Common myeloid progenitor, CD34-positive (primary cell): ENCODE measurements around the gene PHYHIPL.

Experiments
- CTCF ChIA-PET: fragments of 350-600 bp; sonication (Branson Sonifier 250); formaldehyde crosslinking; loops from one replicate; lab custom pipeline; 2021; ENCODE audit warnings: antibody characterized with exemption; lab: Charles Lee
- POLR2A ChIA-PET: fragments of 350-600 bp; sonication (Branson Sonifier 250); formaldehyde crosslinking; loops from one replicate; lab custom pipeline; 2021; ENCODE audit warnings: antibody characterized with exemption; lab: Charles Lee
- DNase-seq, 3 donors: peaks; one replicate each; pipeline versions ENCODE4 v3.0.0 to v3.0.0-alpha.2; 2013
- H3K27ac ChIP-seq, 2 experiments: 1 replicate in 1 of 2; 2 replicates in 1 of 2; pipeline ENCODE4 v1.7.0; 2013; ENCODE audit warnings: inconsistent platforms in 2 of 2, low read length in 2 of 2, mild to moderate bottlenecking in 2 of 2, low read depth in 1 of 2, moderate library complexity in 1 of 2; ENCODE audit not compliant: severe bottlenecking in 2 of 2, insufficient read depth in 1 of 2, poor library complexity in 1 of 2
- H3K27me3 ChIP-seq, 5 experiments: replicated peaks in 2 of 5; 1 replicate in 3 of 5; 2 replicates in 2 of 5; pipeline versions ENCODE4 v1.6.1 to v1.7.0; 2013; ENCODE audit warnings: low read length in 4 of 5, mild to moderate bottlenecking in 2 of 5, moderate library complexity in 2 of 5, inconsistent platforms in 1 of 5; ENCODE audit not compliant: insufficient read depth in 5 of 5, control insufficient read depth in 4 of 5
- H3K36me3 ChIP-seq, 4 experiments: 1 replicate in 2 of 4; 2 replicates in 2 of 4; pipeline versions ENCODE4 v1.6.1 to v1.7.0; 2013; ENCODE audit warnings: low read length in 3 of 4, control low read depth in 1 of 4, mild to moderate bottlenecking in 1 of 4; ENCODE audit not compliant: control insufficient read depth in 4 of 4, insufficient read depth in 4 of 4
- H3K4me1 ChIP-seq, 4 experiments: 1 replicate in 3 of 4; 2 replicates in 1 of 4; pipeline versions ENCODE4 v1.6.1 to v1.7.1; 2013; ENCODE audit warnings: low read length in 3 of 4, mild to moderate bottlenecking in 3 of 4, control low read depth in 1 of 4, inconsistent platforms in 1 of 4, moderate library complexity in 1 of 4; ENCODE audit not compliant: control insufficient read depth in 4 of 4, insufficient read depth in 4 of 4; ENCODE audit errors: control extremely low read depth in 1 of 4
- H3K4me3 ChIP-seq, 7 experiments: 1 replicate in 4 of 7; 2 replicates in 3 of 7; pipeline versions ENCODE4 v1.5.1 to v1.7.0; 2013; ENCODE audit warnings: mild to moderate bottlenecking in 7 of 7, low read length in 6 of 7, moderate library complexity in 6 of 7, inconsistent platforms in 2 of 7, low read depth in 2 of 7, control low read depth in 1 of 7; ENCODE audit not compliant: insufficient read depth in 4 of 7, control insufficient read depth in 1 of 7; ENCODE audit errors: extremely low read depth in 1 of 7
- H3K9me3 ChIP-seq, 5 experiments: 1 replicate in 4 of 5; 2 replicates in 1 of 5; pipeline versions ENCODE4 v1.6.1 to v1.7.1; 2013; ENCODE audit warnings: low read length in 4 of 5, mild to moderate bottlenecking in 2 of 5, inconsistent platforms in 1 of 5, low read depth in 1 of 5, moderate library complexity in 1 of 5; ENCODE audit not compliant: control insufficient read depth in 4 of 5, insufficient read depth in 2 of 5; ENCODE audit errors: control extremely low read depth in 1 of 5
- WGBS: methylation state at CpG from one replicate; pipeline ENCODE4 v1.1.5; 2013; ENCODE audit not compliant: insufficient coverage; 5-methylcytosine and 5-hydroxymethylcytosine counted together

PHYHIPL gene

GRCh38 chr10:59135275-59135674, 41.2 kb upstream of the PHYHIPL start:
- Histone ChIP-seq H3K36me3 (no peaks in the 10 kb centered on the region), H3K27ac (no peak overlapping the region), H3K9me3 (no peaks in the 10 kb centered on the region), H3K27me3 (no peaks in the 10 kb centered on the region), H3K4me3 (no peak overlapping the region), H3K4me1 (no peaks in the 10 kb centered on the region)
- WGBS, result 73% methylated on average over 3 of the region's 3 CpGs
- POLR2A ChIA-PET, result no interaction called here
- CTCF ChIA-PET, result no interaction called here
- DNase-seq, result no peak

GRCh38 chr10:59138052-59138451, 38.4 kb upstream of the PHYHIPL start:
- Histone ChIP-seq H3K9me3 (no peaks in the 10 kb centered on the region), H3K4me3 (no peak overlapping the region), H3K4me1 (no peaks in the 10 kb centered on the region), H3K27ac (no peak overlapping the region), H3K36me3 (no peaks in the 10 kb centered on the region), H3K27me3 (no peaks in the 10 kb centered on the region)
- ChIA-PET POLR2A (no interaction called here), CTCF (no interaction called here)
- 94% methylated on average over 13 of the region's 23 CpGs for WGBS
- DNase-seq, result no peak

GRCh38 chr10:59143544-59143943, 32.9 kb upstream of the PHYHIPL start:
- Histone ChIP-seq H3K4me1 (no peaks in the 10 kb centered on the region), H3K9me3 (no peaks in the 10 kb centered on the region), H3K27me3 (no peaks in the 10 kb centered on the region), H3K27ac (no peak overlapping the region), H3K4me3 (no peak overlapping the region), H3K36me3 (no peaks in the 10 kb centered on the region)
- CTCF ChIA-PET, result no interaction called here
- POLR2A ChIA-PET, result no interaction called here
- no CpG with 5 or more reads among the region's 1 CpG for WGBS
- DNase-seq, result no peak

- no CpG with 5 or more reads among the region's 2 CpGs for WGBS
- H3K27me3 ChIP-seq, result peaks cover 0 to 2% (median 0%) of the 10 kb centered on the region in 5 experiments
- ChIA-PET CTCF (no interaction called here), POLR2A (no interaction called here)
- H3K4me3 ChIP-seq, result no peak overlapping the region
- no peak for DNase-seq
- no peaks in the 10 kb centered on the region for H3K36me3 ChIP-seq
- no peaks in the 10 kb centered on the region for H3K9me3 ChIP-seq
- H3K4me1 ChIP-seq, result no peaks in the 10 kb centered on the region
- no peak overlapping the region for H3K27ac ChIP-seq
These were observed 27.7 kb upstream of the PHYHIPL start for GRCh38 chr10:59148701-59149100.

GRCh38 chr10:59155556-59155955, 20.9 kb upstream of the PHYHIPL start:
- Histone ChIP-seq H3K4me3 (no peak overlapping the region), H3K4me1 (no peaks in the 10 kb centered on the region), H3K27ac (no peak overlapping the region), H3K36me3 (no peaks in the 10 kb centered on the region), H3K27me3 (peaks cover 0 to 2% (median 0%) of the 10 kb centered on the region in 5 experiments), H3K9me3 (no peaks in the 10 kb centered on the region)
- WGBS, result no CpG with 5 or more reads among the region's 2 CpGs
- ChIA-PET POLR2A (no interaction called here), CTCF (no interaction called here)
- no peak for DNase-seq

GRCh38 chr10:59167512-59167911, 8.9 kb upstream of the PHYHIPL start:
- H3K4me3 ChIP-seq, result no peak overlapping the region
- WGBS, result no CpG with 5 or more reads among the region's 2 CpGs
- no peaks in the 10 kb centered on the region for H3K4me1 ChIP-seq
- peaks cover 0 to 4% (median 0%) of the 10 kb centered on the region in 5 experiments for H3K27me3 ChIP-seq
- no peaks in the 10 kb centered on the region for H3K9me3 ChIP-seq
- no peak for DNase-seq
- CTCF ChIA-PET, result no interaction called here
- H3K27ac ChIP-seq, result no peak overlapping the region
- H3K36me3 ChIP-seq, result no peaks in the 10 kb centered on the region
- POLR2A ChIA-PET, result no interaction called here

GRCh38 chr10:59172567-59172966, 3.9 kb upstream of the PHYHIPL start:
- Histone ChIP-seq H3K4me3 (no peak overlapping the region), H3K9me3 (peaks cover 0 to 1% (median 0%) of the 10 kb centered on the region in 5 experiments), H3K36me3 (no peaks in the 10 kb centered on the region), H3K4me1 (peaks cover 4 to 18% (median 12%) of the 10 kb centered on the region in 4 experiments), H3K27me3 (peaks cover 13 to 33% (median 21%) of the 10 kb centered on the region in 5 experiments), H3K27ac (no peak overlapping the region)
- WGBS, result 87% methylated on average over 3 of the region's 5 CpGs
- CTCF ChIA-PET, result no interaction called here
- POLR2A ChIA-PET, result no interaction called here
- DNase-seq, result no peak
